Measurements from ENCODE around the gene SLC6A13.

GRCh38 chr12:184811-185575 is 77.6 kb downstream of the SLC6A13 start:
- no peak for TF ChIP-seq CTCF (IDR thresholded peaks at IDR 0.05)
- TF ChIP-seq POLR2A (IDR thresholded peaks at IDR 0.05; ENCODE audit: low read depth) = no peak
- no peak for TF ChIP-seq EP300 (IDR thresholded peaks at IDR 0.05)
